HEK293 (cell line): ENCODE measurements around the gene SUPT4H1.

ENCODE experiments used
- CTCF ChIP-seq: fragments of 450-650 bp; formaldehyde crosslinking; IDR thresholded peaks from 2 replicates; pipeline ENCODE4 v1.5.1; 2016; ENCODE audit warnings: missing biosample characterization, missing genetic modification characterization
- PRDM1 ChIP-seq: fragments of 450-650 bp; formaldehyde crosslinking; IDR thresholded peaks from 2 replicates; pipeline ENCODE4; 2016; ENCODE audit warnings: missing biosample characterization, missing genetic modification characterization
- ZBTB10 ChIP-seq: fragments of 450-650 bp; formaldehyde crosslinking; IDR thresholded peaks from 2 replicates; pipeline ENCODE4 v1.5.1; 2016; ENCODE audit warnings: missing biosample characterization, missing genetic modification characterization

- no peak for TF ChIP-seq PRDM1 (tag by site-specific recombination)
- TF ChIP-seq CTCF (tag by site-specific recombination): no peak
- TF ChIP-seq ZBTB10: no peak
These were observed 28.0 kb downstream of the SUPT4H1 start for GRCh38 chr17:58324056-58324408.
